GM12892 (cell line): ENCODE measurements around the gene BCL11B.

Experiments
- POLR2A ChIP-seq: IDR thresholded peaks from 2 replicates; pipeline ENCODE4 v1.6.1; 2011; ENCODE audit warnings: low read depth, low read length, control low read depth
- TAF1 ChIP-seq: IDR thresholded peaks from 2 replicates; pipeline ENCODE4 v1.6.1; 2011; ENCODE audit warnings: low read depth, mild to moderate bottlenecking, control low read depth, low read length, borderline replicate concordance

GRCh38 chr14:99265571-99265970, 6.4 kb downstream of the BCL11B start:
- TF ChIP-seq POLR2A (no peak), TAF1 (no peak)
